GM23248 (cell line): Measurements from ENCODE around the gene FBN3. TPM values are rescaled to one million over a fixed set of nuclear protein-coding genes. Genes with fewer than 3 reads are reported as not detected.

Experiments
- DNase-seq: peaks from one replicate; pipeline ENCODE4 v3.0.0-alpha.2; 2015
- H2AFZ ChIP-seq: fragments of 200-600 bp; sonication (generic); 2 replicates; pipeline ENCODE4 v1.6.1; 2016; ENCODE audit warnings: antibody characterized with exemption
- H3F3A ChIP-seq: fragments of 200-600 bp; sonication (generic); 2 replicates; pipeline ENCODE4 v1.6.1; 2016; ENCODE audit warnings: mild to moderate bottlenecking, antibody characterized with exemption, mixed run types; ENCODE audit not compliant: insufficient read depth
- H3K27ac ChIP-seq: fragments of 200-600 bp; sonication (generic); 2 replicates; pipeline ENCODE4 v1.5.1; 2016; ENCODE audit warnings: mild to moderate bottlenecking
- H3K27me3 ChIP-seq: fragments of 200-600 bp; sonication (generic); replicated peaks from 2 replicates; pipeline ENCODE4 v1.6.1; 2016; ENCODE audit warnings: mild to moderate bottlenecking; ENCODE audit not compliant: insufficient read depth
- H3K36me3 ChIP-seq: fragments of 200-600 bp; sonication (generic); 2 replicates; pipeline ENCODE4 v1.6.1; 2016; ENCODE audit warnings: low read depth, mild to moderate bottlenecking
- H3K4me1 ChIP-seq: fragments of 200-600 bp; sonication (generic); 2 replicates; pipeline ENCODE4 v1.6.1; 2016; ENCODE audit warnings: mild to moderate bottlenecking; ENCODE audit not compliant: insufficient read depth
- H3K4me2 ChIP-seq: fragments of 200-600 bp; sonication (generic); one replicate; pipeline ENCODE4 v1.6.1; 2016; ENCODE audit warnings: mild to moderate bottlenecking; ENCODE audit not compliant: unreplicated experiment
- H3K4me3 ChIP-seq: fragments of 200-600 bp; sonication (generic); 2 replicates; pipeline ENCODE4 v1.5.1; 2016; ENCODE audit warnings: mild to moderate bottlenecking
- H3K79me2 ChIP-seq: fragments of 200-600 bp; sonication (generic); 2 replicates; pipeline ENCODE4 v1.6.1; 2016; ENCODE audit warnings: mild to moderate bottlenecking; ENCODE audit not compliant: insufficient read depth
- H3K9ac ChIP-seq: fragments of 200-600 bp; sonication (generic); 2 replicates; pipeline ENCODE4 v1.6.1; 2016; ENCODE audit warnings: mild to moderate bottlenecking
- H3K9me2 ChIP-seq: fragments of 200-600 bp; sonication (generic); 2 replicates; pipeline ENCODE4 v1.6.1; 2016; ENCODE audit warnings: mixed run types, mild to moderate bottlenecking, moderate library complexity; ENCODE audit not compliant: insufficient read depth
- H3K9me3 ChIP-seq: fragments of 200-600 bp; sonication (generic); one replicate; pipeline ENCODE4 v1.6.1; 2017; ENCODE audit warnings: low read depth
- H4K20me1 ChIP-seq: fragments of 200-600 bp; sonication (generic); 2 replicates; pipeline ENCODE4 v1.6.0; 2016; ENCODE audit not compliant: insufficient read depth
- EZH2 ChIP-seq: fragments of 200-600 bp; sonication (generic); IDR thresholded peaks from 2 replicates; pipeline ENCODE4 v1.6.1; 2018; ENCODE audit warnings: antibody characterized with exemption, mild to moderate bottlenecking; ENCODE audit not compliant: insufficient read depth, poor library complexity, severe bottlenecking
- EZH2phosphoT487 ChIP-seq: fragments of 200-600 bp; sonication (generic); IDR thresholded peaks from 2 replicates; pipeline ENCODE4 v1.6.1; 2018; ENCODE audit warnings: antibody characterized with exemption, moderate library complexity, mild to moderate bottlenecking, low read depth; ENCODE audit not compliant: insufficient read depth
- WGBS, 2 experiments: methylation state at CpG; one replicate each; pipeline ENCODE4 v1.1.6; 2015 to 2017; ENCODE audit warnings: low lambda C conversion rate in 2 of 2, low coverage in 1 of 2; ENCODE audit errors: missing lambda C conversion rate in 2 of 2; 5-methylcytosine and 5-hydroxymethylcytosine counted together
- in situ Hi-C: fragments of 300-500 bp; cut with MboI; formaldehyde crosslinking; loops from 2 replicates; pipeline ENCODE4 v1.15.0; 2020
- polyA plus RNA-seq: library from polyadenylated mRNA; unstranded; fragments of >200 nt; fragmentation: Nextera tagmentation; extraction: Ambion mirVana; gene quantifications from 2 replicates; pipeline ENCODE4 v1.2.1, GENCODE V29; 2016
- total RNA-seq: library from RNA; depleted of rRNA; stranded (reverse); fragments of >200 nt; shearing (Covaris generic); gene quantifications from 2 replicates; pipeline ENCODE4 v1.2.3, GENCODE V29; 2014; rRNA removed

The FBN3 gene
- total and polyA plus RNA-seq, 2 experiments from 2014 or later: not detected

- Histone ChIP-seq H3K36me3 (no peaks in the 10 kb centered on the region), H3K4me2 (no peak overlapping the region), H3K9me2 (no peaks in the 10 kb centered on the region), H2AFZ (no peak overlapping the region), H3K9me3 (no peaks in the 10 kb centered on the region), H3K79me2 (no peaks in the 10 kb centered on the region), H3K27ac (no peak overlapping the region), H3K4me1 (no peaks in the 10 kb centered on the region), H3K9ac (no peak overlapping the region), H3K4me3 (no peak overlapping the region), H3F3A (no peaks in the 10 kb centered on the region), H3K27me3 (no peaks in the 10 kb centered on the region), H4K20me1 (no peaks in the 10 kb centered on the region)
- in situ Hi-C loops: no loop called here
- 78 to 79% methylated on average over 8 of the region's 8 CpGs for WGBS, 2 experiments
- DNase-seq: no peak
- no peak for TF ChIP-seq EZH2
- TF ChIP-seq EZH2phosphoT487: no peak
Measured at GRCh38 chr19:8021374-8021773, 128.0 kb downstream of the FBN3 start.

GRCh38 chr19:8020681-8021080, 128.7 kb downstream of the FBN3 start:
- no peaks in the 10 kb centered on the region for H3K9me3 ChIP-seq

GRCh38 chr19:8017808-8018207, 131.6 kb downstream of the FBN3 start:
- Histone ChIP-seq H2AFZ (no peak overlapping the region), H3K4me1 (no peaks in the 10 kb centered on the region), H3F3A (no peaks in the 10 kb centered on the region), H3K4me3 (no peak overlapping the region), H4K20me1 (no peaks in the 10 kb centered on the region), H3K36me3 (no peaks in the 10 kb centered on the region), H3K4me2 (no peak overlapping the region), H3K27me3 (no peaks in the 10 kb centered on the region), H3K79me2 (no peaks in the 10 kb centered on the region), H3K9me3 (no peaks in the 10 kb centered on the region), H3K27ac (no peak overlapping the region), H3K9me2 (no peaks in the 10 kb centered on the region), H3K9ac (no peak overlapping the region)
- TF ChIP-seq EZH2phosphoT487: no peak
- TF ChIP-seq EZH2: no peak
- DNase-seq: no peak
- in situ Hi-C loops: no loop called here
- 78% methylated on average over 14 of the region's 14 CpGs for WGBS, 2 experiments

More at GRCh38 chr19:8020681-8021080, 128.7 kb downstream of the FBN3 start:
- no peaks in the 10 kb centered on the region for H3K36me3 ChIP-seq
- in situ Hi-C loops: no loop called here
- H2AFZ ChIP-seq: no peak overlapping the region
- no peaks in the 10 kb centered on the region for H3K79me2 ChIP-seq
- no peaks in the 10 kb centered on the region for H3F3A ChIP-seq
- H3K4me3 ChIP-seq: no peak overlapping the region
- TF ChIP-seq EZH2 (no peak), EZH2phosphoT487 (no peak)
- H3K4me2 ChIP-seq: no peak overlapping the region
- no peaks in the 10 kb centered on the region for H3K9me2 ChIP-seq
- H3K4me1 ChIP-seq: no peaks in the 10 kb centered on the region
- no peaks in the 10 kb centered on the region for H3K27me3 ChIP-seq
- DNase-seq: no peak
- 60 to 66% methylated on average over 8 to 9 of the region's 9 CpGs for WGBS, 2 experiments
- no peak overlapping the region for H3K27ac ChIP-seq
- H3K9ac ChIP-seq: no peak overlapping the region
- H4K20me1 ChIP-seq: no peaks in the 10 kb centered on the region

Other genes starting within 250 kb of the FBN3 start
- 9.7 and 14.8 TPM in 2 replicates for gene MAP2K7, start 245.7 kb downstream of the FBN3 start, total RNA-seq
- gene MAP2K7, start 245.7 kb downstream of the FBN3 start, polyA plus RNA-seq: 4.6 and 4.8 TPM in 2 replicates
- 9.0 TPM in 1 of 2 replicates, not detected in the other for gene TGFBR3L, start 234.8 kb downstream of the FBN3 start, total RNA-seq
- gene TGFBR3L, start 234.8 kb downstream of the FBN3 start, polyA plus RNA-seq: 24.3 and 30.6 TPM in 2 replicates
- 20.5 and 33.7 TPM in 2 replicates for gene SNAPC2, start 229.3 kb downstream of the FBN3 start, total RNA-seq
- 47.2 and 49.4 TPM in 2 replicates for gene SNAPC2, start 229.3 kb downstream of the FBN3 start, polyA plus RNA-seq
- gene CTXN1, start 223.5 kb downstream of the FBN3 start, total RNA-seq: 3.5 and 9.0 TPM in 2 replicates
- gene CTXN1, start 223.5 kb downstream of the FBN3 start, polyA plus RNA-seq: 3.3 and 3.4 TPM in 2 replicates
- 53.1 and 66.8 TPM in 2 replicates for gene TIMM44, start 205.9 kb downstream of the FBN3 start, total RNA-seq
- 25.8 and 28.6 TPM in 2 replicates for gene TIMM44, start 205.9 kb downstream of the FBN3 start, polyA plus RNA-seq
- 44.0 and 48.1 TPM in 2 replicates for gene ELAVL1, start 144.0 kb downstream of the FBN3 start, total RNA-seq
- gene ELAVL1, start 144.0 kb downstream of the FBN3 start, polyA plus RNA-seq: 74.4 and 78.9 TPM in 2 replicates
- gene CCL25, start 96.8 kb downstream of the FBN3 start, total RNA-seq: not detected in 2 replicates
- not detected in 2 replicates for gene CCL25, start 96.8 kb downstream of the FBN3 start, polyA plus RNA-seq
- gene CERS4, start 59.8 kb upstream of the FBN3 start, total RNA-seq: not detected in 2 replicates
- not detected in 2 replicates for gene CERS4, start 59.8 kb upstream of the FBN3 start, polyA plus RNA-seq
- 55.8 and 65.8 TPM in 2 replicates for gene CD320, start 158.8 kb upstream of the FBN3 start, total RNA-seq
- gene CD320, start 158.8 kb upstream of the FBN3 start, polyA plus RNA-seq: 72.2 and 79.4 TPM in 2 replicates
- 17.6 and 30.7 TPM in 2 replicates for gene NDUFA7, start 171.8 kb upstream of the FBN3 start, total RNA-seq
- gene NDUFA7, start 171.8 kb upstream of the FBN3 start, polyA plus RNA-seq: 105 and 108 TPM in 2 replicates
- 116 and 235 TPM in 2 replicates for gene RPS28, start 171.9 kb upstream of the FBN3 start, total RNA-seq
- 580 and 587 TPM in 2 replicates for gene RPS28, start 171.9 kb upstream of the FBN3 start, polyA plus RNA-seq
- gene KANK3, start 193.7 kb upstream of the FBN3 start, total RNA-seq: 0.11 and 0.63 TPM in 2 replicates
- gene KANK3, start 193.7 kb upstream of the FBN3 start, polyA plus RNA-seq: not detected in 2 replicates
- 11.4 and 13.1 TPM in 2 replicates for gene ANGPTL4, start 214.6 kb upstream of the FBN3 start, total RNA-seq
- 37.9 and 39.9 TPM in 2 replicates for gene ANGPTL4, start 214.6 kb upstream of the FBN3 start, polyA plus RNA-seq
- 10.4 and 13.3 TPM in 2 replicates for gene RAB11B, start 240.8 kb upstream of the FBN3 start, total RNA-seq
- gene RAB11B, start 240.8 kb upstream of the FBN3 start, polyA plus RNA-seq: 84.9 and 85.9 TPM in 2 replicates